LoVo (cell line): ENCODE results near the gene NUP42.
A peak's percentile ranks its signal among the peaks of the same experiment; 100 is the strongest.
"Not testable (repeated sequence)": the region's sequence is repeated elsewhere in the genome, so short reads cannot be mapped to it uniquely, and the experiment has no call there.

Experiments
- DNase-seq: peaks from one replicate; pipeline ENCODE4 v3.0.0-alpha.2; 2016; ENCODE audit warnings: low spot score

The NUP42 gene, protein sequence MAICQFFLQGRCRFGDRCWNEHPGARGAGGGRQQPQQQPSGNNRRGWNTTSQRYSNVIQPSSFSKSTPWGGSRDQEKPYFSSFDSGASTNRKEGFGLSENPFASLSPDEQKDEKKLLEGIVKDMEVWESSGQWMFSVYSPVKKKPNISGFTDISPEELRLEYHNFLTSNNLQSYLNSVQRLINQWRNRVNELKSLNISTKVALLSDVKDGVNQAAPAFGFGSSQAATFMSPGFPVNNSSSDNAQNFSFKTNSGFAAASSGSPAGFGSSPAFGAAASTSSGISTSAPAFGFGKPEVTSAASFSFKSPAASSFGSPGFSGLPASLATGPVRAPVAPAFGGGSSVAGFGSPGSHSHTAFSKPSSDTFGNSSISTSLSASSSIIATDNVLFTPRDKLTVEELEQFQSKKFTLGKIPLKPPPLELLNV

DNA sequence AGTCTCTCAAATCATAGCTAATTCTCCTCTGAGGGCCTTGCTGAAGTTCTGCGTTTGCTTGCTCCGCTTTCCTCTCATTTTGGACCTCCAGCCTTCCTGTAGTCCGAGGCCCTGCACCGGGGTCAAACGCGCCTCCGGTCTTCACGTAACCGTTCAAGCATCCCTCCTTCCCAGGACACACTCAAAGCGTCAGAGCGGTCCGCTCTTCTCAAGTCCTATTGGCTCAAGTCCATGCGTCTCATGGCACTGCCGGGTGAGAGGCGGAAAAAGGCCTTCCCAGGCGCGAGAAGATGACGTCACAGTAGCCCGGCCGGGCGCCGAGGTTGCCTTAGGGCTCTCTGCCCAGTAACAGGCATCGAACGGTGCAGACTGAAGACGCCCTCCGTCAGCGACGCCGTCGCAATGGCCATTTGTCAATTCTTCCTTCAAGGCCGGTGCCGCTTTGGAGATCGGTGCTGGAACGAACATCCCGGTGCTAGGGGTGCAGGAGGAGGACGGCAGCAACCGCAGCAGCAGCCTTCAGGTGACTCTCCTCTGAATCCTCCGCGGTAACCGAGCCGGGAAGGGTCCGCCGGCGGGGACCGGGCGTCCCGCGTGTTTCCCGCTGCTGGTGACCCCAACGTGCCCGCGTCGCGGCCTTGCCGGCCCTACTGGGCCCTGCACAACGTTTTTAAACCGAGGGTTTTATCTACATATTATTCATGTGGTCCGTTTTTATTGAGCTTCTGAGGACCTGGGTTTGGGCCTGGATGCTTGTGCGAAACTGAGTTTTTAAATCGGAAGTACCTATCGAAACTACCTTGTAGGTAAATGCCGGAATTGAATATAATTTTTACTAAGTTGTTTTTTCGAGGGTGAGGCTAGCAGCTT lies at the start of gene NUP42:
Gene NUP42, plus strand, starts transcription at position 365 of the 870 bp plus-strand sequence. Its CDS starts 38 bp downstream, at position 403.
- DNase-seq: peak; percentile 100

DNA sequence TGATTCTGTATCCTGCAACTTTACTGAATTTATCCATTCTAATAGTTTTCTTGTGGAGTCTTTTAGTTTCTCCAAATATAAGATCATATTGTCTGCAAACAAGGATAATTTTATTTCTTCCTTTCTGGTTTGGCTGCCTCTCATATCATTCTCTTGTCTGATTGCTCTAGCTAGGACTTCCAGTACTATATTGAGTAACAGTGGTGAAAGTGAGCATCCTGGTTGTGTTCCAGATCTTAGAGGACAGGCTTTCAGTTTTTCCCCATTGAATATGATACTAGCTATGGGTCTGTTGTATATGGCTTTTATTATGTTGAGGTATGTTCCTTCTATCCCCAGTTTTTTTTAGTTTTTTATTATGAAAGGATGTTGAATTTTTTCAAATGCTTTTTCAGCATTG lies 48.1 kb upstream of the NUP42 start:
- no peak for DNase-seq

DNA sequence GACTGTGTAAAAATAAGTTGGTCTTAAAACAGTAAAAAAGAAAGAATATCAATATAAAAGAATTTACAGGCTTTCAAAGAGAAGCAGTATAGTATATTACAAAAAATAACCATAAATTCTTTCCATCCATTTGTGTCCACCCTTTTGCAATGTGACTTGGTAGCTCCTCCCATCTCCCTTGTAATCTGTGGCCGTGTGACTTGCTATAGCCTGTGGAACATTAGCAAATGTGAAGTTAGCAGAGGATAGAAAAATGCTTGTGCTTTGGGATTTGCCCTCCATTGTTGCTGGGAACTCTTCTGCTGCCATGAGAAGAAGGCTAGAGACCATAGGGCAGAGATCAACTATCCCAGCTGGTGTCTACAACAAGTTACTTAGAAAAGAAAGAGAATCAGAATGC lies 46.1 kb upstream of the NUP42 start:
- no peak for DNase-seq

DNA sequence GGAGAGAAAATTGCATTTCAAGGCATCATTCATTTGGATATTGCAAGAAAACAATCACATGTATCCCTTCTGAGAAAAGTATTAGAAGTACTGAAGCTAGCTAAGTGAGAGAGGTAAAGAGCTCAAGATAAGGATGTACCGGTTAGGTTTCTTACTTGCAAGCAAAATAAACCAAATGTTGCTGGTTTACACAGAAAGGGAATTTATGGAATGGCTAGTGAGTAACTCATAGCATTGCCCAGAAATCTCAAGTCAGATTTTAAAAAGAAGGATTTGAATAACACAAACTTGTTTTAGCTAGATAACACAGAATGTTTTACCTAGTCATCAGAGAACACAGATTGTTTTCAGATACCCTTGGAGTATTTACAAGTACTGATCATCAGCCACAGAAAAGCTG lies 45.6 kb upstream of the NUP42 start:
- DNase-seq: no peak

DNA sequence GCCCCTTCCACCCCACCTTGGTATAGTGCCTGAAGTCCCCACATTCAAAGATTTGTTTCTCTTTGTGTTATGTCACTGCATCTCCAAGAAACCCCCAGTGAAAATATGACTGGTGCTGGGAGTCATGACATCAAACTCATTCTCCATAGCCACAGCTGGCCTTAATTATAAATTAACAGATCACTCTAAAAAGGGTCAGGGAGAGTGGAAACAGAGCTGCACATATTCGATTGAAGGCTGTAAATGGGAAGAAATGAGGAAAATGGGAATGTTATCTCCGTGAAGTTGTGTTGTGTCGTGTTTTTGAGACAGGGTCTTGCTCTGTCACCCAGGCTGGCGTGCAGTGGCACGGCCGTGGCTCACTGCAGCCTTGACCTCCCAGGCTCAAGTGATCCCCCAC lies 24.2 kb upstream of the NUP42 start:
- DNase-seq: no peak

DNA sequence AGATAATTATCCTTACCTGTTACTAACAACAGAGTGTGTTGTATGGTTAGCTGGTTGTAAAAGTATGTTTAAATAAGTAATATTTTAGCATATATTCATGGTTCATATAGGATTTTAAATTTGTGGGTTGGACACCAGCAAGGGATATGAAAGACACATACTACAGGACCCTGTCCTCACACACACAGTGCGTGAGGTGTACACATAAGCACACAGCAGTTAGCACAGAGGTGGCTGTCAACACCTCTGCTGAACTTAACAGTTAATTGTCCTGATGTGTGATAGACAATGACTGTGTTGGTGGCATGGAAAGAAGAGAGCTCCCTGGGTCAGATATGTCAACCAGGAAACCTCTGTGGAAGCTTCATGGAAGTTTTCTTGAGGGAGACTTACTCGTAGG lies 23.3 kb upstream of the NUP42 start:
- no peak for DNase-seq

DNA sequence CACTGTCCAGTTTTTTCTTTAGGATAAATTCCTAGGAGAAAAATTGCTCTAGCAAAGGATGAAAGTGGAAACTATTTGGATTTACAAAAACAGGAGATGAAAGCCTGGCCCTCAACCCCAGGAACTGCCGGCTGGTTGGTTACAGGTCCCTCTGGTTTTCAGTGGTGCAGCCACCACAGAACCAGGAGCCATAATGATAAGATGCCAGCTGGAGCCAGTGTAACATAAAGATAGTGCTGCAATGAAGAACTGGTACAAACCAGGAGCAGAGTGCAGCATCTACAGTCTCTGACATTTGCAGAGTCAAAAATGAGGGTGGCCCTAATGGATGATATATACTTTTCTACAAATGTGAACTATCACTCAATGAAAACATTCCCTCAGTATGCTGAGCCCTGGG lies 20.4 kb upstream of the NUP42 start:
- no peak for DNase-seq

DNA sequence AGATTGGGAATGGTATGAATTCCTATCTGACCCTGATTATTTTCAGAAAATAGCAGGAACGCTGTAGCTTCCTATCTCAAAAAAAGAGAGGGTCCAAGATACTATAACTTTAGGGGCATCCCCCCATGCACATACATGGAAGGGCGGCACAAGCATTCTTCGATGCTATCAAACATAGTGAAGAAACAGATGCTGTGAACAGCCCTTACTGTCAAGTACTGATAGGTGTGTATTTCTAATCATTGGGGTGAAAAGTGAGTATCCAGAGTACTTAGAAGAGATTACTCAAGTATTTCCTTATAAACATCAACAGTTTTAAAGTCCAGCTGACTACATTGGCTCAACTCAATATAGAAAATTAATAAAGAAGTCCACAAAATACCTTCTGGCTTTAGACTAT lies 17.0 kb upstream of the NUP42 start:
- DNase-seq: no peak

DNA sequence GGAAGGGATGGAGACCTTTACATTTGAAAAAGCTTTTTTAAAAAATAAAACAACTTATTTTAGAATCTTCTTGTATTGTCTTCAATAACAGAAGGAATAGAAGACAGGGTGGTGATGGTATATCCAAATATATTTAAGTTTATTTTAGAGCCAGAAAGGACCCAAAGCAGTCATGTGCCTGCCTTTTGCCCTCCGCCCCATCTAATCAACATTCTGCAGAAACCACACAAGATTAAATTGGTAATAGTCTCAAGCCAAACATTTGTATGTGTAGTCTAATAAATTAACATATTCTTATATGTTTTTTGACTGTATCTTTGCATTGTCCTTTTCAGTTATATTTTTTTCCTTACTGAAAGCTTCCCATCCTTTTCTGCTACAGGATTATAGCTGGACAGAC lies 16.5 kb upstream of the NUP42 start:
- no peak for DNase-seq

DNA sequence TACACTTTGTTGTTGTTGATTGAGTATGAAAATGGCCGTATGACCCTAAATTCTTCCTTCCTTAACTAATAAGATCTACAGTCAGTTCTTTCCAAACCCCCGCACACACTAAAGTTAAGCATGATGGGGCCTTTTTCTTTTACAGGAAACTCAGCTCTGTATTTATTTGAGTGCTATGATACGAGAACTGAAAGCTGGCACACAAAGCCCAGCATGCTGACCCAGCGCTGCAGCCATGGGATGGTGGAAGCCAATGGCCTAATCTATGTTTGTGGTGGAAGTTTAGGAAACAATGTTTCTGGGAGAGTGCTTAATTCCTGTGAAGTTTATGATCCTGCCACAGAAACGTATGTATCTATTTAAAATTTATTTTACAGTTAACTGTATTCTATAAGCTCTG lies 14.2 kb upstream of the NUP42 start:
- DNase-seq: no peak

DNA sequence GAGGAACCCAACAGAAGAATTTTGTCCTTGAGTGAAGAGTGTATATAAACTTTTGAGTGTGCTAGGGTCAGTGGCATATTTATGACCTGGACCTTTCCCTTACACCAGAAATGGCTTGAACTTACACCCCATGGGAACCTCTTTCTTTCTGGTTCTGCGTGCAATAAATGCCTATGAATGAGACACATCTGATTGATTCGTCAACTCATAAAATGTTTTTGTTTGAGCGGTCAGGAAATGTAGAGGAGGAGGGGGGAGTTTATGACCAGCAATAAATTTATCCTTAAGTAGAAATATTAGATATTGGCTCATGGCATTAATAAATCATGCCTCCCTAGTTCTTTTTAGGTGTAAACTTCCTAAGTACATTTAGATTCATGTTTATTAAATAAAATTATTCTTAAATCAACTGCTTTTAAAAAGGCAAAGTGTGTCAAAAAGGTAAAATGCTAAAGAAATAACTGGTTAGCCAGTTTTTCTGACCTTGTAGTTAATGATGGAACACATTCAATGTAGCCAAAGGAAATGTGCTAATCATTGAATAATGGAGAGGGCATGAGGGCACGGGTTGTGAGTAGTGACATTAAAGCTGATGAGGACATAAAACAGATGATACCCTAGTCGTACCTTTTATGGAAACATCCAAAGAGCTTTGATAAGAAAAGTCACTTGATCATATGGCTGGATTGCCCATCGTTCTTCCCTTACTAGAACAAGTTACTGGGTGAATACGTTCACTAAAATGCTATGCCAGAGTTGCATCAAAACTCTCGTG lies 13.6 kb upstream of the NUP42 start:
- no peak for DNase-seq

DNA sequence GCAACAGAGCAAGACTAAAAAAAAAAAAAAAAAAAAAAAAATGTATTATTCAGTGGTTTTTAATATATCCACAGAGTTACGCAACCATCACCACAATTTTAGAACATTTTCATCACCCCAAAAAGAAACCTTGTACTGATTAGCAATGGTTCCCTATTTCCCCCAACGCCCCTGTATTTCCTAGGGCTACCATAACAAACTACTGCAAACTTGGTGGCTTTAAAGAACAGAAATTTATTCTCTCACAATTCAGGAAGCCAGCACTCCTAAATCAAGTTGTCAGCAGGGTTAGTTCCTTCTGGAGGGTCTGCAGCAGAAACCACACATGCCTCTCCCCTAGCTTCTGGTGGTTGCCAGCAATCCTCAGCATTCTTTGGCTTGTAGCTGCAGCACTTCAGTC lies 5.9 kb upstream of the NUP42 start:
- DNase-seq: no peak

DNA sequence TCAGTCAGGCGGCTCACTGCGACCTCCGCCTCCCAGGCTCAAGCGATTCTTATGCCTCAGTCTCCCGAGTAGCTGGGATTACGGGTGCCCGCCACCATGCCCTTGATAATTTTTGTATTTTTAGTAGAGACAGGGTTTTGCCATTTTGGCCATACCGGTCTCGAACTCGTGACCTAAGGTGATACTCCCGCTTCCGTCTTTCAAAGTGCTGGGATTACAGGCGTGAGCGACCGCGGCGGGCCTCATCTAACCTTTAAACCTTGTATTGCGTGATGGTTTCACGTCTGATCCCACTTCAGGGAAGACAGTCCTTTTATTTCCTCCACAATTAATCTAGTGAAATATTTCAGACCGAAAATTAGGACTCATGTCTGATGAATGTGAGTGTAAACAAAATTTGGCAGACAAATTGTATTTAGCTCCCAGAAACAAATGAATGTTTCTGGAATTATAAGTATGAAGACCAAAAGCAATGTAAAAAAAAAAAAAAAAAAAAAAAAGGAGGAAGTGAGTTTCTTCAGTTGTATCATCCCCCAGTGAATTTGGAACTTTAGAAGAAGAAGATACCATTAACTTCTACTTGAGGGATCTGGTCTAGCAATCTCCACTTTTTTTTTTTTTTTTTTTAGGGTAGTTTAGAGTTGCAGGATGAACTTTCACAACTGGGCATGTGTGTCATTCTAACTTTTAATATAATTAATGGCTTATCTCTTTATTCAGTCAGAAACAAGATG lies 1.6 kb downstream of the NUP42 start:
- no peak for DNase-seq

DNA sequence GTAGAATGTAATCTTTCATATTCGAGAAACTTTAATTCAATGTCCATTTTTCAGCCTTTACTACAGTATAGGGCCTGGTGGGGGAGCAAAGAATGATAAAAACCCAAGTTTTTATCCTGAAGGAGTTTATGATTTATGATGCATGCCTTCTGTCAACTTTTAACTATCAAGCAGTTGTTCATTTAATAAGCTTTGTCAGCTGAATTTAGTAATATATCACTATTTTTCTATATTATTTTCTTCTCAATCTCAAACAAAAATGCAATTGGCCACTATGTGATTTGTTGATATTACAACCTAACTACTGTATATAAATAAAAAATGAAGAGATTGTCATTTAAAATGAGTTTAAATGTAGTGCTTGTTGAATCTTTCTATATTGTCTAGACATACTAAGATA lies 2.4 kb downstream of the NUP42 start:
- no peak for DNase-seq

DNA sequence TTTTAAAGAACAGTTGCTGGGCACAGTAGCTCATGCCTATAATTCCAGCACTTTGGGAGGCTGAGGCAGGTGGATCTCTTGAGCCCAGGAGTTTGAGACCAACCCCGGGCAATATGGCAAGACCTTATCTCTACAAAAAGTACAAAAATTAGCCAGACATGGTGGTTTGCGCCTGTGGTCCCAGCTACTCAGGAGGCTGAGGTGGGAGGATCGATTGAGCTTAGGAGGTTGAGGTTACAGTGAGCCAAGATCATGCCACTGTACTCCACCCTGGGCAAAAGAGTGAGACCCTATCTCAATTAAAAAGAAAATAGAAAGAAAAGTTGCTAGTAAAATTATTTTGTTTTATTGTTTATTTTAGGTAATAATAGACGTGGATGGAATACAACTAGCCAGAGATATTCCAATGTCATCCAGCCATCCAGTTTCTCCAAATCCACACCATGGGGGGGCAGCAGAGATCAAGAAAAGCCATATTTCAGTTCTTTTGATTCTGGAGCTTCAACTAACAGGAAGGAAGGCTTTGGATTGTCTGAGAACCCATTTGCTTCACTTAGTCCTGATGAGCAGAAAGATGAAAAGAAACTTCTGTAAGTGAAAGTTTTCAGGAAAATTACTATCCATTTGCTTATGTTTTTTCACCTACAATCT lies 3.0 kb downstream of the NUP42 start:
- DNase-seq: peak; percentile 39

DNA sequence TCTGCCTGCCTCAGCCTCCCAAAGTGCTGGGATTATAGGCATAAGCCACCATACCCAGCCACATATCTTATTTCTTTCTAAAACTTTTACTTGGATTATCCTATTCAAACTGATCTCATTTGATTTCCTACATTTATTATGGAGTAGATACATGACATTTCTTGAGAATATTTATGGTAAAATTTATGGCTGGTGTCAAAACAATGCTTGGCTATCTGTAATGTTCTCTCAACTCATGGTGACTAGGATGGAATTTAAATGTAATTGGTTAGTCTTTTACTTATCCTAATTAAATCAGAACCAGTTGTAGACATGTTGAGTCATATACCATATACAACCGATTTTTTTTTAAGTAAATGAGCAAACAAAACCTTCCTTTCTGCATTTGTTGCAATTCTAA lies 4.1 kb downstream of the NUP42 start:
- no peak for DNase-seq

DNA sequence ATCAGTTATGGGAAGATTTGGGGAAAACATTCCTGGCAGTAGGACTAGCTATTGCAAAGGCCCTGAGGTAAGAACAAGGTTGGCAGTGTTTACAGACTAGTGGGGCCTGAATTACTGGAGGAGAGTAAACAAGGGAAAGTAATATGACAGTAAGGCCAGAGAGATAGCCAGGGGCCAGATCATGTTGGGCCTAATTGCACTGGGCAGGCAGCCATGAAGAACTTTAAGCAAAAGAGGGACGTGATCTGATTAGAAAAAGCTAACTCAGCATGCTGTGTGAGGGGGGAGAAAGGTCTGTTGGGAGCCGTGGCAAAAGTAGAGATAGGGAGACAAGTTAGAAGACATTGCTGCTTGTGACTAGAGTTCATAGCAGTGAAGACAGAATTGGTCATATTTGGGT lies 9.2 kb downstream of the NUP42 start:
- no peak for DNase-seq

DNA sequence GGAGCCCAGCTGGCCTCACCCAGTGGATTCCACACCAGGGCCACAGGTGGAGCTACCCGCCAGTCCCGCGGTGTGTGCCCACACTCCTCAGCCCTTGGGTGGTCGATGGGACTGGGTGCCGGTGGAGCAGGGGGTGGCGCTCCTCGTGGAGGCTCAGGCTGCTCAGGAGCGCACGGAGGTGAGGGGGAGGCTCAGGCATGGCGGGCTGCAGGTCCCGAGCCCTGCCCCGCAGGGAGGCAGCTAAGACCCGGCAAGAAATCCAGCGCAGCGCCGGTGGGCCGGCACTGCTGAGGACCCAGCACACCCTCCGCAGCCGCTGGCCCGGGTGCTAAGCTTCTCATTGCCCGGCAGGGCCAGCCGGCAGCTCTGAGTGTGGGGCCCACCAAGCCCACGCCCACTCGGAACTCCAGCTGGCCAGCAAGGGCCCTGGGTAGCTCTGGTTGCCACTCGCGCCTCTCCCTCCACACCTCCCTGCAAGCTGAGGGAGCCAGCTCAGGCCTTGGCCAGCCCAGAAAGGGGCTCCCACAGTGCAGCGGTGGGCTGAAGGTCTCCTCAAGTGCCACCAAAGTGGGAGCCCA lies 11.9 kb downstream of the NUP42 start:
- DNase-seq: not testable (repeated sequence)

DNA sequence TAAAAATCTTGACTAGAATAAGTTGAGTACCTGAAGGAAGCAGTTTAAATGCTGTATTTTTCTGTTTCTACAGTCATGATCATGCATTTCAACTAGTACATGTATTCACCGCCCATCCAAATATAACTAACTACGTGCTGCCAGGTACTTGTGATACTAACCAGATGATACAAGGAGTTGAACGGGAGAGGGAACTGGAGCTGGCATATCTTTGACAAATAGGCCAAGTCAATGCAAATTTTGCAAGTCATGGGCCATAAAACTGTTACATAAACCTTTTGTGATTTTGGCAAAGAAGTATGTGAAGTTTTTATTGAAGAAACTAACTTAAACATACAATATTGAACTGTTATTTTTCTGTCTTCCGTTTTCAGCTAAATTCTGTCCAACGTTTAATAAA lies 14.5 kb downstream of the NUP42 start:
- DNase-seq: no peak

DNA sequence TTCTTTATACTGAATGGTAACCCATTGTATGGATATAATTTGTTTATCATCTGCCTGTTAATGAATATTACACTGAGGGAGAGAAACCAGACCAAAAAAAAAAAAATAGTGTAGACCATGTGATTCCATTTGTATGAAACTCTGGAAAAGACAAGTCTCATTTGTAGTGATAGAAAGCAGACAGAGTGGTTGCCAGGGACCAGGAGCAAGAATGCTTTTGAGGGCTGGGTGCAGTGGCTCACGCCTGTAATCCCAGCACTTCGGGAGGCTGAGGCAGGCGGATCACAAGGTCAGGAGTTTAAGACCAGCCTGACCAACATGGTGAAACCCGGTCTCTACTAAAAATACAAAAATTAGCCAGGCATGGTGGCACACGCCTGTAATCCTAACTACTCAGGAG lies 15.9 kb downstream of the NUP42 start:
- not testable (repeated sequence) for DNase-seq

DNA sequence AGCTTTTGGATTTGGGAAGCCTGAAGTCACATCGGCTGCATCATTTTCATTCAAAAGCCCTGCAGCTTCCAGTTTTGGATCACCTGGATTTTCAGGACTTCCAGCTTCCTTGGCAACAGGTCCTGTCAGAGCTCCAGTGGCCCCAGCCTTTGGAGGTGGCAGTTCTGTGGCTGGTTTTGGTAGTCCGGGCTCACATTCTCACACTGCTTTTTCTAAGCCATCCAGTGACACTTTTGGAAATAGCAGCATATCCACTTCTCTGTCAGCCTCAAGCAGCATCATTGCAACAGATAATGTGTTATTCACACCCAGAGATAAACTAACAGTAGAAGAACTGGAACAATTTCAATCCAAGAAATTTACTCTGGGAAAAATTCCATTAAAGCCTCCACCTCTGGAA lies 18.5 kb downstream of the NUP42 start:
- no peak for DNase-seq
